Loucy (cell line): ENCODE measurements around the gene MYEOV.

Experiments
- CTCF ChIP-seq: fragments of 200-600 bp; sonication (generic); conservative IDR thresholded peaks from 2 replicates; pipeline ENCODE4 v1.5.1; 2014; ENCODE audit warnings: mild to moderate bottlenecking, antibody characterized with exemption, low read length
- EZH2phosphoT487 ChIP-seq: fragments of 200-600 bp; IDR thresholded peaks from 2 replicates; pipeline ENCODE4 v1.6.1; 2018; ENCODE audit warnings: antibody characterized with exemption, mild to moderate bottlenecking, moderate library complexity, borderline replicate concordance

- no peak for TF ChIP-seq CTCF
- no peak for TF ChIP-seq EZH2phosphoT487
Observed at GRCh38 chr11:69318093-69318420, 24.1 kb downstream of the MYEOV start.
